ENCODE data around the gene TEC.
"Not testable (repeated sequence)": the region's sequence is repeated elsewhere in the genome, so short reads cannot be mapped to it uniquely, and the experiment has no call there.

The TEC gene

GRCh38 chr4:48225368-48226141 is 44.1 kb downstream of the TEC start:
- Histone ChIP-seq H3K27ac (no peak overlapping the region), H3K4me3 (no peak overlapping the region), H3K9ac (ENCODE audit: insufficient read length) (no peak overlapping the region), H3K36me3 (ENCODE audit: insufficient read depth, low read length) (no peaks in the 10 kb centered on the region), H3K9me3 (ENCODE audit: low read depth, low read length) (no peaks in the 10 kb centered on the region)
- no peak for TF ChIP-seq EZH2 (IDR thresholded peaks at IDR 0.05)
- TF ChIP-seq POLR2AphosphoS5 (IDR thresholded peaks at IDR 0.05; ENCODE audit: borderline replicate concordance, low read depth, low read length): no peak
- no peak for TF ChIP-seq FOXP2 (optimal IDR thresholded peaks at IDR 0.05; ENCODE audit: control extremely low read depth, extremely low read length, insufficient read depth)
- no peak for DNase-seq (ENCODE audit: low read depth, low spot score)

GRCh38 chr4:48224606-48225005 is 45.0 kb downstream of the TEC start:
- no peaks in the 10 kb centered on the region for H3K36me3 ChIP-seq (ENCODE audit: insufficient read depth, low read length)
- DNase-seq (ENCODE audit: low read depth, low spot score): no peak
- H3K9ac ChIP-seq (ENCODE audit: insufficient read length): no peak overlapping the region
- H3K9me3 ChIP-seq (ENCODE audit: low read depth, low read length): no peaks in the 10 kb centered on the region
- no peak overlapping the region for H3K4me3 ChIP-seq
- TF ChIP-seq EZH2 (IDR thresholded peaks at IDR 0.05) (no peak), POLR2AphosphoS5 (IDR thresholded peaks at IDR 0.05; ENCODE audit: borderline replicate concordance, low read depth, low read length) (no peak), FOXP2 (optimal IDR thresholded peaks at IDR 0.05; ENCODE audit: control extremely low read depth, extremely low read length, insufficient read depth) (no peak)
- no peak overlapping the region for H3K27ac ChIP-seq

GRCh38 chr4:48223633-48224295 is 45.9 kb downstream of the TEC start:
- TF ChIP-seq FOXP2 (optimal IDR thresholded peaks at IDR 0.05; ENCODE audit: control extremely low read depth, extremely low read length, insufficient read depth) (no peak), POLR2AphosphoS5 (IDR thresholded peaks at IDR 0.05; ENCODE audit: borderline replicate concordance, low read depth, low read length) (no peak), EZH2 (IDR thresholded peaks at IDR 0.05) (no peak)
- Histone ChIP-seq H3K4me3 (no peak overlapping the region), H3K9ac (ENCODE audit: insufficient read length) (no peak overlapping the region), H3K36me3 (ENCODE audit: insufficient read depth, low read length) (no peaks in the 10 kb centered on the region), H3K27ac (no peak overlapping the region), H3K9me3 (ENCODE audit: low read depth, low read length) (no peaks in the 10 kb centered on the region)
- no peak for DNase-seq (ENCODE audit: low read depth, low spot score)

GRCh38 chr4:48222491-48222890 is 47.1 kb downstream of the TEC start:
- Histone ChIP-seq H3K9me3 (ENCODE audit: low read depth, low read length) (no peaks in the 10 kb centered on the region), H3K4me3 (no peak overlapping the region), H3K27ac (no peak overlapping the region), H3K36me3 (ENCODE audit: insufficient read depth, low read length) (no peaks in the 10 kb centered on the region), H3K9ac (ENCODE audit: insufficient read length) (no peak overlapping the region)
- DNase-seq (ENCODE audit: low read depth, low spot score): no peak
- TF ChIP-seq EZH2 (IDR thresholded peaks at IDR 0.05) (no peak), POLR2AphosphoS5 (IDR thresholded peaks at IDR 0.05; ENCODE audit: borderline replicate concordance, low read depth, low read length) (no peak), FOXP2 (optimal IDR thresholded peaks at IDR 0.05; ENCODE audit: control extremely low read depth, extremely low read length, insufficient read depth) (no peak)

GRCh38 chr4:48219430-48219829 is 50.2 kb downstream of the TEC start:
- not testable (repeated sequence) for H3K9ac ChIP-seq (ENCODE audit: insufficient read length); H3K9me3 ChIP-seq (ENCODE audit: low read depth, low read length); DNase-seq (ENCODE audit: low read depth, low spot score); H3K36me3 ChIP-seq (ENCODE audit: insufficient read depth, low read length); H3K27ac ChIP-seq; H3K4me3 ChIP-seq

GRCh38 chr4:48216563-48216962 is 53.1 kb downstream of the TEC start:
- DNase-seq (ENCODE audit: low read depth, low spot score): no peak
- TF ChIP-seq FOXP2 (optimal IDR thresholded peaks at IDR 0.05; ENCODE audit: control extremely low read depth, extremely low read length, insufficient read depth): no peak
- TF ChIP-seq EZH2 (IDR thresholded peaks at IDR 0.05): no peak
- no peak for TF ChIP-seq POLR2AphosphoS5 (IDR thresholded peaks at IDR 0.05; ENCODE audit: borderline replicate concordance, low read depth, low read length)
- H3K9ac ChIP-seq (ENCODE audit: insufficient read length): no peak overlapping the region
- H3K36me3 ChIP-seq (ENCODE audit: insufficient read depth, low read length): no peaks in the 10 kb centered on the region
- H3K9me3 ChIP-seq (ENCODE audit: low read depth, low read length): no peaks in the 10 kb centered on the region
- no peak overlapping the region for H3K27ac ChIP-seq
- H3K4me3 ChIP-seq: no peak overlapping the region

GRCh38 chr4:48215977-48216376 is 53.7 kb downstream of the TEC start:
- no peak overlapping the region for H3K9ac ChIP-seq (ENCODE audit: insufficient read length)
- no peak overlapping the region for H3K4me3 ChIP-seq
- DNase-seq (ENCODE audit: low read depth, low spot score): no peak
- no peak for TF ChIP-seq EZH2 (IDR thresholded peaks at IDR 0.05)
- no peak for TF ChIP-seq FOXP2 (optimal IDR thresholded peaks at IDR 0.05; ENCODE audit: control extremely low read depth, extremely low read length, insufficient read depth)
- TF ChIP-seq POLR2AphosphoS5 (IDR thresholded peaks at IDR 0.05; ENCODE audit: borderline replicate concordance, low read depth, low read length): no peak
- no peaks in the 10 kb centered on the region for H3K9me3 ChIP-seq (ENCODE audit: low read depth, low read length)
- no peaks in the 10 kb centered on the region for H3K36me3 ChIP-seq (ENCODE audit: insufficient read depth, low read length)
- no peak overlapping the region for H3K27ac ChIP-seq

GRCh38 chr4:48212165-48212564 is 57.5 kb downstream of the TEC start:
- Histone ChIP-seq H3K9me3 (ENCODE audit: low read depth, low read length) (no peaks in the 10 kb centered on the region), H3K9ac (ENCODE audit: insufficient read length) (no peak overlapping the region), H3K4me3 (no peak overlapping the region), H3K27ac (no peak overlapping the region), H3K36me3 (ENCODE audit: insufficient read depth, low read length) (no peaks in the 10 kb centered on the region)
- TF ChIP-seq EZH2 (IDR thresholded peaks at IDR 0.05) (no peak), POLR2AphosphoS5 (IDR thresholded peaks at IDR 0.05; ENCODE audit: borderline replicate concordance, low read depth, low read length) (no peak), FOXP2 (optimal IDR thresholded peaks at IDR 0.05; ENCODE audit: control extremely low read depth, extremely low read length, insufficient read depth) (no peak)
- no peak for DNase-seq (ENCODE audit: low read depth, low spot score)

GRCh38 chr4:48210966-48211328 is 58.7 kb downstream of the TEC start:
- no peak for DNase-seq (ENCODE audit: low read depth, low spot score)
- H3K4me3 ChIP-seq: no peak overlapping the region
- no peaks in the 10 kb centered on the region for H3K36me3 ChIP-seq (ENCODE audit: insufficient read depth, low read length)
- no peak overlapping the region for H3K27ac ChIP-seq
- TF ChIP-seq EZH2 (IDR thresholded peaks at IDR 0.05) (no peak), FOXP2 (optimal IDR thresholded peaks at IDR 0.05; ENCODE audit: control extremely low read depth, extremely low read length, insufficient read depth) (no peak), POLR2AphosphoS5 (IDR thresholded peaks at IDR 0.05; ENCODE audit: borderline replicate concordance, low read depth, low read length) (no peak)
- H3K9ac ChIP-seq (ENCODE audit: insufficient read length): no peak overlapping the region
- H3K9me3 ChIP-seq (ENCODE audit: low read depth, low read length): no peaks in the 10 kb centered on the region
